Glutamatergic neuron (in vitro differentiated cells): ENCODE data around the gene PCP4. TPM values are rescaled to one million over a fixed set of nuclear protein-coding genes. Genes with fewer than 3 reads are reported as not detected.

Source experiments
- DNase-seq: peaks from one replicate; pipeline ENCODE4 v3.0.0; 2022
- H3K27ac Mint-ChIP-seq: one replicate; pipeline ENCODE4 v1.8.0; 2020; ENCODE audit warnings: mild to moderate bottlenecking, mixed read lengths, inconsistent platforms; ENCODE audit not compliant: unreplicated experiment
- H3K27me3 Mint-ChIP-seq: one replicate; pipeline ENCODE4 v1.8.0; 2020; ENCODE audit warnings: mild to moderate bottlenecking, moderate library complexity, mixed read lengths, inconsistent platforms; ENCODE audit not compliant: unreplicated experiment
- H3K36me3 Mint-ChIP-seq: one replicate; pipeline ENCODE4 v1.8.0; 2020; ENCODE audit warnings: mild to moderate bottlenecking, mixed read lengths, inconsistent platforms; ENCODE audit not compliant: unreplicated experiment
- H3K4me1 Mint-ChIP-seq: one replicate; pipeline ENCODE4 v1.8.0; 2020; ENCODE audit warnings: mild to moderate bottlenecking, low read depth, mixed read lengths, inconsistent platforms; ENCODE audit not compliant: unreplicated experiment
- H3K4me3 Mint-ChIP-seq: one replicate; pipeline ENCODE4 v1.8.0; 2020; ENCODE audit warnings: mild to moderate bottlenecking, mixed read lengths, inconsistent platforms; ENCODE audit not compliant: unreplicated experiment
- H3K9me3 Mint-ChIP-seq: one replicate; pipeline ENCODE4 v1.8.0; 2020; ENCODE audit warnings: mild to moderate bottlenecking, moderate library complexity, mixed read lengths, inconsistent platforms; ENCODE audit not compliant: unreplicated experiment
- CTCF ChIP-seq: fragments of 200-600 bp; sonication (generic); IDR thresholded peaks from one replicate; pipeline ENCODE4 v1.5.0; 2021; ENCODE audit not compliant: partially characterized antibody, unreplicated experiment
- total RNA-seq: library from RNA; stranded (reverse); fragmentation: NEBNext Ultra II Directional; extraction: Animal tissue kit (Norgen Biotek cat#: 25700); gene quantifications from one replicate; pipeline ENCODE4 v1.2.1, GENCODE V29; 2021; ENCODE audit not compliant: unreplicated experiment

PCP4 gene
- total RNA-seq, 1 donor from 2014 or later: 1.9 TPM

- no peak for TF ChIP-seq CTCF
- no peak overlapping the region for H3K27ac Mint-ChIP-seq
- peaks cover 5% of the 10 kb centered on the region for H3K27me3 Mint-ChIP-seq
- H3K4me3 Mint-ChIP-seq: no peak overlapping the region
- H3K9me3 Mint-ChIP-seq: peaks cover 2% of the 10 kb centered on the region
- H3K4me1 Mint-ChIP-seq: peaks cover 5% of the 10 kb centered on the region
- no peaks in the 10 kb centered on the region for H3K36me3 Mint-ChIP-seq
- DNase-seq: no peak
Observed at GRCh38 chr21:39845571-39846130, 21.6 kb upstream of the PCP4 start.

DNA sequence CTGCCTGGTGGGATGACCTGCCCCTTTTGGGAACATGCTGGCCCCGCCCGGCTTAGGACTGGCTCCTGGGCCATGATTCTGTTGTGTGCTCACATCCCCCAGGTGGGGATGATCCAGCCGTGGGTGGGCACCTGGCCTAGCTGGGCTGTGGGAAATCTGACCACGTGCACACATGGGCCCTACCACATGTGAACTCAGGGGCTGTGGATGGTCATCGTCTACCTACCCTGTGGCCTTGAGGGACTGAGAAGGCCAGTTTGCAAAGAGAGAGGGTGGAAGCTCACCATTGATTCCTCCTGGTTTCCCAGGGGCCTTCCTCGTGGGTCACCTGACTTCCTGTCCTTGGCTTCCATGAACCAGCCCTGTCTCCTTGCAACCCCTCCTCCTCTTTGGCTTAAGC, 19.4 kb upstream of the PCP4 start:
- TF ChIP-seq CTCF: no peak
- Mint-ChIP-seq H3K27ac (no peak overlapping the region), H3K9me3 (no peaks in the 10 kb centered on the region), H3K4me3 (no peak overlapping the region), H3K36me3 (no peaks in the 10 kb centered on the region), H3K4me1 (peaks cover 5% of the 10 kb centered on the region), H3K27me3 (peaks cover 8% of the 10 kb centered on the region)
- no peak for DNase-seq

DNA sequence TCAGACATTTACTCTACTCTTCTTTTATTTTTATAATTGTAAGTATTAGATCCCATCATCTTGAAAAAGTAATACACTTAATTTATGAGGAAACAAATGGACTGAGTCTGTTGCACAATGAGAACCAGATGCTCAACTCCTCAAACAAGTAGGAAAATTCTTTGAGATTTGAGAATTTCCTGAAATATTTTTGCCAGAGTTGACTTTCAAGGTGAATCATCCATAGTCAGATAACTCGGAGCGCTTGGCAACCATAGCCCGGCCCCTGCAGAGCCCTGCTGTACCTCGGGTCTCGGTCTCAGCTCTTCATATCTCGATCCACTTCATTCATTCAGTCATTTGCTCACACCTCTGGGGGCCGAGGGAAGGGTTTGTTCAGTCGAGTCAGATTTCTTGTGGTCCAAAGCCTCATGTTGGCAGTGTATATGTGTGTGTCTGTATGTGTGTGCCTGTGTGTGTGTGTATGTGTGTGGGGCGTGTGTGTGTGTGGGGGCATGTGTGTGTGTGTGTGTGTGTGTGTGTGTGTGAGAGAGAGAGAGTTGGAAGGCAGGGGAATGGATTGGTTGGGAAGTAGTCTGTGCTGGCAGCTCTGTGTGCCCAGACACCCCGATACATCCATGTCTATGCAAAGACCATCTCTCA, 18.1 kb upstream of the PCP4 start:
- Mint-ChIP-seq H3K27me3 (peaks cover 9% of the 10 kb centered on the region), H3K27ac (no peak overlapping the region), H3K36me3 (peaks cover 7% of the 10 kb centered on the region), H3K9me3 (peaks cover 3% of the 10 kb centered on the region), H3K4me1 (peaks cover 5% of the 10 kb centered on the region), H3K4me3 (no peak overlapping the region)
- no peak for DNase-seq
- TF ChIP-seq CTCF: no peak

DNA sequence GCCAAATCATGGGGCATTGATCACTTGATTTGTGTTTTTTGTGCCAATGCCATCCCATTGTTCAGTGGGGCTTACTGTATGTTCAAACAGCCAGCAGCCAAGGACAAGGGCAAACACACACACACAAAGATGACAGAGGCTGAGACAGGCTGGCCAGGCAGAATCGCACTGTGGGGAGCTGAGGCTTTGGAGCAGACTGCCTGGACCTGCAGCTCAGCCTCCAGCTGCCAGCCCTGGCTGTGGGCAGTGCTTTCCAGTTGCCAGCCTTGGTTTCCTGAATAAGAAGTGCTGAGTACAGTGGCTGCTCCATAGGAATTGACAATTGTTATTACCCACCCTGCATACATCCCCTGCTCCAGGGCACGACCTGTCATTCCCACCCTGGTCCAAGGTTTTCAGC, 16.9 kb upstream of the PCP4 start:
- Mint-ChIP-seq H3K36me3 (peaks cover 9% of the 10 kb centered on the region), H3K4me3 (no peak overlapping the region), H3K4me1 (peaks cover 3% of the 10 kb centered on the region), H3K27ac (no peak overlapping the region), H3K27me3 (peaks cover 6% of the 10 kb centered on the region), H3K9me3 (peaks cover 3% of the 10 kb centered on the region)
- no peak for DNase-seq
- TF ChIP-seq CTCF: no peak

- no peak for DNase-seq
- Mint-ChIP-seq H3K36me3 (peaks cover 9% of the 10 kb centered on the region), H3K4me3 (no peak overlapping the region), H3K4me1 (no peaks in the 10 kb centered on the region), H3K9me3 (peaks cover 3% of the 10 kb centered on the region), H3K27me3 (peaks cover 6% of the 10 kb centered on the region), H3K27ac (no peak overlapping the region)
- TF ChIP-seq CTCF: no peak
Observed at GRCh38 chr21:39851002-39851618, 16.1 kb upstream of the PCP4 start.
